Dendritic cell treated with granulocyte-macrophage colony-stimulating factor and Interleukin-4, amounts not matched to agents 40 ng/mL and 50 ng/mL, for 4 days (primary cell): ENCODE results near the gene TLDC2.
A peak's percentile ranks its signal among the peaks of the same experiment; 100 is the strongest.
"Not testable (repeated sequence)": the region's sequence is repeated elsewhere in the genome, so short reads cannot be mapped to it uniquely, and the experiment has no call there.

Source experiments
- H3K27ac Mint-ChIP-seq: one replicate; pipeline ENCODE4 v1.8.0; 2022; ENCODE audit warnings: mild to moderate bottlenecking, mixed read lengths
- H3K27me3 Mint-ChIP-seq: one replicate; pipeline ENCODE4 v1.8.0; 2022; ENCODE audit warnings: mild to moderate bottlenecking, mixed read lengths
- H3K36me3 Mint-ChIP-seq: one replicate; pipeline ENCODE4 v1.8.0; 2022; ENCODE audit warnings: low read depth, mixed read lengths
- H3K4me1 Mint-ChIP-seq: one replicate; pipeline ENCODE4 v1.8.0; 2022; ENCODE audit warnings: low read depth, mixed read lengths
- H3K4me3 Mint-ChIP-seq: one replicate; pipeline ENCODE4 v1.8.0; 2022; ENCODE audit warnings: mild to moderate bottlenecking, moderate library complexity, mixed read lengths
- H3K9me3 Mint-ChIP-seq: one replicate; pipeline ENCODE4 v1.8.0; 2022; ENCODE audit warnings: mixed read lengths
- intact Hi-C: fragments of 100-400 bp; cut with micrococcal nuclease; formaldehyde crosslinking; loops from one replicate; pipeline ENCODE4 v1.15.0; 2022

The TLDC2 gene

GRCh38 chr20:36886859-36887751, 11.2 kb downstream of the TLDC2 start:
- Mint-ChIP-seq H3K36me3 (peaks cover 66% of the 10 kb centered on the region), H3K4me3 (peak overlapping the region; percentile 68), H3K27me3 (no peaks in the 10 kb centered on the region), H3K4me1 (peaks cover 59% of the 10 kb centered on the region), H3K9me3 (no peaks in the 10 kb centered on the region), H3K27ac (peak overlapping the region; percentile 65)
- intact Hi-C loops, result loop anchor here (2.0 kb wide), 1 partner anchor 52 kb away; no protein-coding TSS in a partner anchor

DNA sequence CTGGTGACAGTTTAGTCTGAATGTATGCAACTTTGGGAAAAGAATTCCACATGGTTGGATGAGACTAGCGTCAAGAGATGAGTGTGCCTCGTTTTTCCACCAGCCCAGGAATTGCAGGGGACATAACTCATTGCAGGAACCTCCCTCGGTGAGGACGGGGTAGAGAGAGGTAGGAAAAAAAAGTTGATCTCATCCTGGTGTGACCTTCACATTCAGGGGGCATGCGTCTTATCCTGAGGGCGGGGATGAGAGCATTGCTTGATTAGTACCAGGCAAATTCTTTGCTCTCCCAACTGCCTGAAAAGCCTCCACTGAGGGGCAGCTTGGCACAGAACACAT, 11.8 kb downstream of the TLDC2 start:
- Mint-ChIP-seq H3K36me3 (peaks cover 69% of the 10 kb centered on the region), H3K27me3 (no peaks in the 10 kb centered on the region), H3K9me3 (no peaks in the 10 kb centered on the region), H3K4me1 (peaks cover 59% of the 10 kb centered on the region), H3K4me3 (no peak overlapping the region), H3K27ac (peak overlapping the region; percentile 65)
- intact Hi-C loops, result loop anchor here (2.0 kb wide), 1 partner anchor 53 kb away; no protein-coding TSS in a partner anchor

GRCh38 chr20:36888880-36889516, 13.1 kb downstream of the TLDC2 start:
- peaks cover 72% of the 10 kb centered on the region for H3K36me3 Mint-ChIP-seq
- no peak overlapping the region for H3K4me3 Mint-ChIP-seq
- H3K4me1 Mint-ChIP-seq, result peaks cover 47% of the 10 kb centered on the region
- intact Hi-C loops, result no loop called here
- H3K27ac Mint-ChIP-seq, result no peak overlapping the region
- no peaks in the 10 kb centered on the region for H3K27me3 Mint-ChIP-seq
- H3K9me3 Mint-ChIP-seq, result no peaks in the 10 kb centered on the region

DNA sequence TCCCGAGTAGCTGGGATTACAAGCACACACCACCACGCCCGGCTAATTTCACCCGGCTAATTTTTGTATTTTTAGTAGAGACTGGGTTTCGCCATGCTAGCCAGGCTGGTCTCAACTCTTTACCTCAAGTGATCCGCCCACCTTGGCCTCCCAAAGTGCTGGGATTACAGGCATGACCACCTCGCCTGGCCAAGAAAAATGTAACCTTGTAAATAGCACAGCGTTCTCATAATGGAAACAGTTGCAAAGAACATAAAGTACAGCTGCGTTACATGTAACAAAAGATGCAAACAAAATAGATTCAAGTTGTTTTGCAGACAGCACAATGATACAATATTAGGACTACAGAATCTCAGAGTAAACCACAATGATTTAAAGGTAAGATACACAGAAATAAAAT, 14.6 kb downstream of the TLDC2 start:
- H3K27ac Mint-ChIP-seq, result no peak overlapping the region

DNA sequence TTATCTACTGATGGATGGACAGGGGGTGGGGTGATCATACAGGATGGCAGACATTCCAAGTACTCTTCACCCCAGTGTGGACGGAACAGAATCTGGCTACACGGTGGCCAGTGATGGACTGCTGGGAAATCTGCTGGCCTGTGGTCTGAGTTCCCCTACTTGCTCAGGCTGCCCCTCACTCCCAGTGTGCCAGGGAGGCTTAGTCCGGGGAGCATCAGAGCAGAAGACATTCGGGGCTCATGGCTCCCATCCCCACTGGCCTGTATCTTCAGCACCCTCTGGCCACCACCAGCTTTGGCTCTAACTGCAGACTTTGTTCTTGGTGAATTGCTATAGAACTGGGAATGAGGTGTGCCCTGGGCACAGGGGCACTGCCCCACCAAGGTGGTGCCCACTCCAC, 15.3 kb downstream of the TLDC2 start:
- intact Hi-C loops, result no loop called here
- Mint-ChIP-seq H3K4me1 (peaks cover 28% of the 10 kb centered on the region), H3K4me3 (no peak overlapping the region), H3K27ac (no peak overlapping the region), H3K9me3 (no peaks in the 10 kb centered on the region), H3K36me3 (peaks cover 87% of the 10 kb centered on the region), H3K27me3 (no peaks in the 10 kb centered on the region)

More for the DNA sequence above, 14.6 kb downstream of the TLDC2 start:
- intact Hi-C loops, result no loop called here
- Mint-ChIP-seq H3K27me3 (no peaks in the 10 kb centered on the region), H3K4me3 (no peak overlapping the region), H3K9me3 (no peaks in the 10 kb centered on the region), H3K4me1 (peaks cover 34% of the 10 kb centered on the region), H3K36me3 (peaks cover 87% of the 10 kb centered on the region)

DNA sequence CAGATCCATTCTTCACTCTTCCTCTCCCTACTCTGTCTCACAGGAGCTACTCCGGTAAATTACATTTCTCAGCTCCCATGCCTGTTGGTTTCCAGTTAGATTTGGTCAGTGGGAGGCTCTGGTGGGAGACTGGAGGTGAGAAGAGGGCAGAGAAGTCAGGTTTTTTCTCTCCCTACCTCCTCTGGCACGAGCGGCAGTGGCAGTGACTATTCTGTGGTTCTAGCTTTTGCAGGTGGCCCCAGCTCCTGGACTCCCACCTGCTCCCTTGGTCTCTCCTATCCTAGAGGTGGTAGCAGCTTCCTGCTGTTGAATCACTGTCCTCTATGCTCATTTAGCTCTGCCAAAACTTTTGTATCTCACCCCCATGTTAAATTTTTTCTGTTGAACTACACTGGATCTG, 17.9 kb downstream of the TLDC2 start:
- Mint-ChIP-seq H3K27ac (no peak overlapping the region), H3K4me3 (no peak overlapping the region), H3K27me3 (no peaks in the 10 kb centered on the region), H3K36me3 (peaks cover 100% of the 10 kb centered on the region), H3K4me1 (peaks cover 5% of the 10 kb centered on the region), H3K9me3 (no peaks in the 10 kb centered on the region)
- intact Hi-C loops, result no loop called here

DNA sequence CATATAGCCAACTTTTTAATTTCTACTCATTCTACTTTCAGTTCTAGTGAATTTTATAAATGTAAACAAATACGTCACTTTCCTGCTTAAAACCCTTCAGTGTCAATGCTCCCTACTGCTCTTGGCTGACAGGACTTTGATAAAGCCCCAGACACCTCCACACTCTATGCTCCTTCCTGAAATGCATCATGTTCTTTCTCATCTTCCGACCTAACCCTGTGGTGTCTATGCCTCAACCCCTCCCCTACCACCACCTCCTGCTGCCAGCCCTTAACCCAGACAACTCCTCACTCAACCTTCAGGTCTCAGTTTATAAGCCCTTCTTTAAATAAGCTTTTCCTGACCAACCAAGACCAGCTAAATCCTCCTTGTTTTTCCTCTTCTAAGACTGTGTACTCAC, 19.1 kb downstream of the TLDC2 start:
- Mint-ChIP-seq H3K4me1 (peaks cover 5% of the 10 kb centered on the region), H3K4me3 (no peak overlapping the region), H3K9me3 (no peaks in the 10 kb centered on the region), H3K27me3 (no peaks in the 10 kb centered on the region), H3K36me3 (peaks cover 100% of the 10 kb centered on the region), H3K27ac (no peak overlapping the region)
- intact Hi-C loops, result no loop called here

- Mint-ChIP-seq H3K36me3 (peaks cover 100% of the 10 kb centered on the region), H3K27me3 (no peaks in the 10 kb centered on the region), H3K4me3 (no peak overlapping the region), H3K4me1 (no peaks in the 10 kb centered on the region), H3K27ac (no peak overlapping the region), H3K9me3 (no peaks in the 10 kb centered on the region)
- intact Hi-C loops, result no loop called here
These were observed 28.8 kb downstream of the TLDC2 start for GRCh38 chr20:36904690-36905089.

DNA sequence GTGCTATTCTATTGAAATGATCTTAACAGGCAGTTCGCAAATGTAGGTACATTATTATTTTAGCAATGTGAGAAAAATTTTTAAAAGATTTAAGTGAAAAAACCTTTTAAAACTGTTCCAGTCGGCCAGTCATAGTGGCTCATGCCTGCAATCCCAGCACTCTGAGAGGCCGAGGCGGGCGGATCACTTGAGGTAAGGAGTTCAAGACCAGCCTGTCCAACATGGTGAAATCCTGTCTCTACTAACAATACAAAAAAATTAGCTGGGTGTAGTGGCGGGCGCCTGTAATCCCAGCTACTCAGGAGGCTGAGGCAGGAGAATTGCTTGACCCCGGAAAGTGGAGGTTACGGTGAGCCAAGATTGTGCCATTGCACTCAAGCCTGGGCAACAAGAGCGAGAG, 29.6 kb downstream of the TLDC2 start:
- H3K4me3 Mint-ChIP-seq, H3K9me3 Mint-ChIP-seq, H3K27me3 Mint-ChIP-seq, H3K27ac Mint-ChIP-seq, H3K4me1 Mint-ChIP-seq, intact Hi-C loops: not testable (repeated sequence)
- H3K36me3 Mint-ChIP-seq, result peaks cover 100% of the 10 kb centered on the region

GRCh38 chr20:36906086-36906485, 30.1 kb downstream of the TLDC2 start:
- H3K4me3 Mint-ChIP-seq, H3K4me1 Mint-ChIP-seq, H3K27ac Mint-ChIP-seq, H3K9me3 Mint-ChIP-seq, H3K27me3 Mint-ChIP-seq, intact Hi-C loops: not testable (repeated sequence)
- H3K36me3 Mint-ChIP-seq, result peaks cover 99% of the 10 kb centered on the region

GRCh38 chr20:36908603-36909002, 32.7 kb downstream of the TLDC2 start:
- H3K27me3 Mint-ChIP-seq, result no peaks in the 10 kb centered on the region
- H3K36me3 Mint-ChIP-seq, result peaks cover 99% of the 10 kb centered on the region
- intact Hi-C loops, result no loop called here
- H3K4me3 Mint-ChIP-seq, result no peak overlapping the region
- H3K27ac Mint-ChIP-seq, result no peak overlapping the region
- H3K4me1 Mint-ChIP-seq, result no peaks in the 10 kb centered on the region
- H3K9me3 Mint-ChIP-seq, result no peaks in the 10 kb centered on the region

DNA sequence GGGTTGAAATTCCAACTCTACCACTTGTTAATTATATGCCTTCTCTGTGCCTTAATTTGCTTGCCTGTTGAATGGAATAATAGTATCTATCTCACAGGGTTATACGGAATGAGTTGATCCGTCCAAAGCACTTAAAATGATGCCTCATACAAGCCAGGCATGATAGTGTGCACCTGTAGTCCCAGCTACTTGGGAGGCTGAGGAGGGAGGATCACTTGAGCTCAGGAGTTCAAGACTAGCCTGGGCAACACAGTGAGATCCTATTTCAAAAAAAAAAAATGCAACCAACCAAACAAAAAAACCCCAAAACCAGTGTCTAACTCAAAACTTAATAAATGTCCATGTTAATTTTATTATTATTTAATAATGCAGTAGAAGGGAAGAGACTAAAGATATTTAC, 40.3 kb downstream of the TLDC2 start:
- intact Hi-C loops, result no loop called here
- Mint-ChIP-seq H3K4me3 (no peak overlapping the region), H3K27me3 (no peaks in the 10 kb centered on the region), H3K36me3 (peaks cover 93% of the 10 kb centered on the region), H3K27ac (no peak overlapping the region), H3K4me1 (peaks cover 6% of the 10 kb centered on the region), H3K9me3 (no peaks in the 10 kb centered on the region)

- peaks cover 92% of the 10 kb centered on the region for H3K36me3 Mint-ChIP-seq
- no peaks in the 10 kb centered on the region for H3K27me3 Mint-ChIP-seq
- no peak overlapping the region for H3K4me3 Mint-ChIP-seq
- intact Hi-C loops, result no loop called here
- no peaks in the 10 kb centered on the region for H3K9me3 Mint-ChIP-seq
- H3K4me1 Mint-ChIP-seq, result peaks cover 12% of the 10 kb centered on the region
- no peak overlapping the region for H3K27ac Mint-ChIP-seq
These were observed 41.3 kb downstream of the TLDC2 start for GRCh38 chr20:36917240-36917639.

GRCh38 chr20:36917943-36918342, 42.0 kb downstream of the TLDC2 start:
- H3K9me3 Mint-ChIP-seq, result no peaks in the 10 kb centered on the region
- peaks cover 92% of the 10 kb centered on the region for H3K36me3 Mint-ChIP-seq
- H3K27me3 Mint-ChIP-seq, result no peaks in the 10 kb centered on the region
- H3K4me1 Mint-ChIP-seq, result peaks cover 12% of the 10 kb centered on the region
- H3K4me3 Mint-ChIP-seq, result no peak overlapping the region
- no peak overlapping the region for H3K27ac Mint-ChIP-seq
- intact Hi-C loops, result no loop called here
